Measurements from ENCODE around the gene ANAPC2. TPM values are rescaled to one million over a fixed set of nuclear protein-coding genes. Genes with fewer than 3 reads are reported as not detected.

ANAPC2 gene, protein sequence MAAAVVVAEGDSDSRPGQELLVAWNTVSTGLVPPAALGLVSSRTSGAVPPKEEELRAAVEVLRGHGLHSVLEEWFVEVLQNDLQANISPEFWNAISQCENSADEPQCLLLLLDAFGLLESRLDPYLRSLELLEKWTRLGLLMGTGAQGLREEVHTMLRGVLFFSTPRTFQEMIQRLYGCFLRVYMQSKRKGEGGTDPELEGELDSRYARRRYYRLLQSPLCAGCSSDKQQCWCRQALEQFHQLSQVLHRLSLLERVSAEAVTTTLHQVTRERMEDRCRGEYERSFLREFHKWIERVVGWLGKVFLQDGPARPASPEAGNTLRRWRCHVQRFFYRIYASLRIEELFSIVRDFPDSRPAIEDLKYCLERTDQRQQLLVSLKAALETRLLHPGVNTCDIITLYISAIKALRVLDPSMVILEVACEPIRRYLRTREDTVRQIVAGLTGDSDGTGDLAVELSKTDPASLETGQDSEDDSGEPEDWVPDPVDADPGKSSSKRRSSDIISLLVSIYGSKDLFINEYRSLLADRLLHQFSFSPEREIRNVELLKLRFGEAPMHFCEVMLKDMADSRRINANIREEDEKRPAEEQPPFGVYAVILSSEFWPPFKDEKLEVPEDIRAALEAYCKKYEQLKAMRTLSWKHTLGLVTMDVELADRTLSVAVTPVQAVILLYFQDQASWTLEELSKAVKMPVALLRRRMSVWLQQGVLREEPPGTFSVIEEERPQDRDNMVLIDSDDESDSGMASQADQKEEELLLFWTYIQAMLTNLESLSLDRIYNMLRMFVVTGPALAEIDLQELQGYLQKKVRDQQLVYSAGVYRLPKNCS
- 52.3 and 58.5 TPM in 2 replicates for total RNA-seq

DNA sequence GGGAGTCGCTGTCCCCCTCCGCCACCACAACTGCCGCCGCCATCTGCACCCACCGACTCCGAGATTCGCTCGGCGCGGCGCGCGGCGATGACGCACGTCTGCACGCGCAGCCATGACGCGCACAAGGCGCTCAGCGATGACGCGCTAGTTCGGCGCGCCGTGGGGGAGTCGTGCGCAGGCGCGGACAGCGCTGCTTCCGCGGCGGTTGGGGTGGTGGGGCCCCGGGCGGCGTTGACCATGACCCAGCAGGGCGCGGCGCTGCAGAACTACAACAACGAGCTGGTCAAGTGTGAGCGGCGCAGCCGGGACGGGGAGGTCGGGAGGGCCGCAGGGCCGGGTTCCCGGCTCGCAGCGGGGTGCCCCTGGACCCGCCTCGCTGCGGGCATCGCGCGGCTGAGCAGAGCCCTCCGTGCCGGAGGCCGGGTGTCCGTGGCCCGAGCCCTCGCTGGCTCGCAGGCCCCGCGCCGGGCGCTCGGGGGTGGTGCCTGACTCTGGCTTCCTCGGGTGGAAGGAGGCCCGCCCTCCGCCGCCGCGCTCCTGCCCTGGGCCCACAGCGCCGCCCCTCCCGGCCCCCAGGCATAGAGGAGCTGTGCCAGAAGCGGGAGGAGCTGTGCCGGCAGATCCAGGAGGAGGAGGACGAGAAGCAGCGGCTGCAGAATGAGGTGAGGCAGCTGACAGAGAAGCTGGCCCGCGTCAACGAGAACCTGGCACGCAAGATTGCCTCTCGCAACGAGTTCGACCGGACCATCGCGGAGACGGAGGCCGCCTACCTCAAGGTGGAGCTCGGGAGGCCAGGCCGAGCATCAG lies at the start of gene ANAPC2, which contains the start of gene SSNA1:
ANAPC2 (minus strand) TSS at position 71 of the 807 bp plus-strand sequence; CDS start at position 43, 28 bp downstream.
SSNA1 (plus strand) TSS at position 187 of the 807 bp plus-strand sequence; CDS start at position 238, 51 bp downstream.
- peak within 1 kb of the TSS; percentile 94 for H3K4me3 Mint-ChIP-seq (ENCODE audit: low read depth)
- peak; percentile 93 for DNase-seq (ENCODE audit: low spot score)
- H3K27ac Mint-ChIP-seq: peak within 1 kb of the TSS; percentile 89
- intact Hi-C loops (cut with micrococcal nuclease): loop anchor here (1.0 to 5.0 kb wide), 4 partner anchors 12 to 49 kb away; partner anchors contain the start of genes NDOR1, TMEM203 and TPRN
- peaks cover 31% of the 10 kb centered on the region for H3K36me3 Mint-ChIP-seq (ENCODE audit: low read depth)
- H3K4me1 Mint-ChIP-seq (ENCODE audit: low read depth): peaks cover 25% of the 10 kb centered on the region
- no peaks in the 10 kb centered on the region for H3K9me3 Mint-ChIP-seq
- H3K27me3 Mint-ChIP-seq (ENCODE audit: low read depth): no peaks in the 10 kb centered on the region

DNA sequence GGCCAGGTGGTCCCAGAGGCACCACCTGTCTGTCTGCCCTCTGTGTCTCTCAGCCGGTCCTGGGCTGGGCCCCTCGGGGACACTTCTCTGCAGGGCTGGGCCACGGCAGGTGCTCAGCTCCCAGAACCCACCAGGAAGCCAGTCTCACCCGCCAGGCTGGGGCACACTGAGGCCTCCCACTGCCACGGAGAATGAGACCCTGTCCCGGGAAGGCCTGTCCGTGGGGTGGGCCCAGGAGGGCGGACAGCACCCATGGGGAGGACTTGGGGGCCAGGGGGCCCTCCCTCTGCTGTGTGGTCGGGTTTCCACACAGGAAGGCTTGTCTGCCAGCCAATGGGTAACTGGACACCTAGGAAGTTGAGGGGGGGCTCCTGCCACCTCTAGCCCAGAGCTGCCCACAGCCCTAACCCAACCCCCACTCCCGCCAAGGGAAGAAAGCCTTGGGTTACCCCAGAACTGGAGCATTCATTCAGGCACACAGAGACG lies 48.6 kb upstream of the ANAPC2 start:
- peaks cover 3% of the 10 kb centered on the region for H3K27me3 Mint-ChIP-seq (ENCODE audit: low read depth)
- intact Hi-C loops (cut with micrococcal nuclease): loop anchor here (5.0 kb wide), 3 partner anchors 50 to 190 kb away; partner anchors contain the start of genes ANAPC2, MAN1B1, NPDC1 and SSNA1

DNA sequence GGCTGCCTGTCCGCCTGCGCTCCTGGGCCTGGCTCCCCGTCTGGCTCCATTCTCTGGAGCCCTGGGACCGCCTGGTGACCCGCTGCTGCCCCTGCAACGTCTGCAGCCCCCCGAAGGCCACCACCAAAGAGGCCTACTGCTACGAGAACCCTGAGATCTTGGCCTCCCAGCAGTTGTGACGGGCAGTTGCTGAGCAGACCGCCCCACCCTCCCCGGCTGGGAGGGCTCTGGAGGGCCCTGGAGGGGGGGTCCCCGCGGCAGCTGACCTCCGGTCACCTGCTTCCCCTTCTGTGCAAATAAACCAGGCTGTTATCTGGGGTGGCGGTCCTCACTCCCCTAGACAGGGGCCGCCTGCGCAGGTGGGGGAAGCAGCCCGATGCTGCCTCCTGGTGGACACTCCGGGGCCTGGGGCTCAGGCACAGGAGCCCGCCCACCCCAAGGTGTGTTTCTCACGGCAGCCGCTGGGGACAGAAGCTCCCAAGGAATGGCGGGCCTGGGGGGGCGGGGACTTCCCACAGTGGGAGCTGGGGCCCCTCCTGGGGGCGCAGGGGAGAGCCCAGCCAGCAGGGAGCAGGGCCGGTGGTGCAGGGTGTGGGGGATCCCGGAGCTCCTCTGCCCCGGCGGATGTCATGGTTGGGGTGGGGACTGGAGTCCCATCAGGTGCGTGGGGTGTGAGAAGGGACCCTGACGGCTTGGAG lies 48.0 kb upstream of the ANAPC2 start:
- peaks cover 3% of the 10 kb centered on the region for H3K27me3 Mint-ChIP-seq (ENCODE audit: low read depth)
- H3K9me3 Mint-ChIP-seq: no peaks in the 10 kb centered on the region
- peaks cover 4% of the 10 kb centered on the region for H3K4me1 Mint-ChIP-seq (ENCODE audit: low read depth)
- DNase-seq (ENCODE audit: low spot score): peak; percentile 83
- intact Hi-C loops (cut with micrococcal nuclease): loop anchor here (5.0 kb wide), 3 partner anchors 49 to 189 kb away; partner anchors contain the start of genes ANAPC2, MAN1B1, NPDC1 and SSNA1
- no peak overlapping the region for H3K4me3 Mint-ChIP-seq (ENCODE audit: low read depth)
- peaks cover 5% of the 10 kb centered on the region for H3K36me3 Mint-ChIP-seq (ENCODE audit: low read depth)
- H3K27ac Mint-ChIP-seq: no peak overlapping the region

More for the DNA sequence above, 48.6 kb upstream of the ANAPC2 start:
- H3K4me3 Mint-ChIP-seq (ENCODE audit: low read depth): no peak overlapping the region
- H3K36me3 Mint-ChIP-seq (ENCODE audit: low read depth): peaks cover 6% of the 10 kb centered on the region
- peaks cover 4% of the 10 kb centered on the region for H3K4me1 Mint-ChIP-seq (ENCODE audit: low read depth)
- H3K27ac Mint-ChIP-seq: no peak overlapping the region
- no peak for DNase-seq (ENCODE audit: low spot score)
- no peaks in the 10 kb centered on the region for H3K9me3 Mint-ChIP-seq

DNA sequence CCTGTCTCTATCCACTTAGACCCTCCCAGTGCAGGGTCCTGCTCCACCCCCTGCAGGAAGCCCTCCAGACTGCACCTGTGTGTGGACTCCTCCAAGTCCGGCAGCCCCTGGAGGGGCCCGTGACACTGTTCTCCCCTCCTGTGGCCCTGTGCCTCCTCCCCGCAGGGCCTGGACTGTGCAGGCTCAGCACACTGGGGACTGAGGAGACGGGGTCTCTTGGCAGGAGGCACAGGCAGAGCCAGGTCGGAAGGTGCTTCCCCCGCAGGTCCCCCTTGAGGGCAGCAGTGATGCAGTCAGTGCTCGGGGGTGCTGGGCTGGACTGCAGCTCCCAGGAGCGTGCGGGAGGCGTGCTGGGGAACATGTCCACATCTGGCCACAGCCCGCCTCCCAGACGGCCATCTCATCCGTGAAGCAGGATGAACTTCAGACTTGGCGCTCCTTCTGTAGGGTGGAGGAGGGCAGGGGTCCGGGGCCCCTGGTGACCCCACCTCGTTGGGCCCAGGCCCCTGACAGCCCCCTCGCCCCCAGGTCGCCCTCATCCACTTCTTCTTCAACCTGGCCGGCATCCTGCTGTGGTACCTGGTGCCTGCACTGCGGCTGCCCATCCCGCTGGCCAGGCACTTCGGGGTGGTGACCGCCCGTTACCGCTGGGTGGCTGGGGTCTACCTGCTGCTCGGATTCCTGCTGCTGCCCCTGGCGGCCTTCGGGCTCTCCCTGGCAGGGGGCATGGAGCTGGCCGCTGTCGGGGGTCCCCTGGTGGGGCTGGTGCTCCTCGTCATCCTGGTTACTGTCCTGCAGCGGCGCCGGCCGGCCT lies 47.3 kb upstream of the ANAPC2 start:
- intact Hi-C loops (cut with micrococcal nuclease): loop anchor here (5.0 kb wide), 3 partner anchors 48 to 188 kb away; partner anchors contain the start of genes ANAPC2, MAN1B1, NPDC1 and SSNA1
- Mint-ChIP-seq H3K27me3 (ENCODE audit: low read depth) (peaks cover 3% of the 10 kb centered on the region), H3K36me3 (ENCODE audit: low read depth) (no peaks in the 10 kb centered on the region), H3K9me3 (no peaks in the 10 kb centered on the region), H3K4me3 (ENCODE audit: low read depth) (no peak overlapping the region), H3K27ac (no peak overlapping the region), H3K4me1 (ENCODE audit: low read depth) (peaks cover 4% of the 10 kb centered on the region)
- DNase-seq (ENCODE audit: low spot score): no peak

DNA sequence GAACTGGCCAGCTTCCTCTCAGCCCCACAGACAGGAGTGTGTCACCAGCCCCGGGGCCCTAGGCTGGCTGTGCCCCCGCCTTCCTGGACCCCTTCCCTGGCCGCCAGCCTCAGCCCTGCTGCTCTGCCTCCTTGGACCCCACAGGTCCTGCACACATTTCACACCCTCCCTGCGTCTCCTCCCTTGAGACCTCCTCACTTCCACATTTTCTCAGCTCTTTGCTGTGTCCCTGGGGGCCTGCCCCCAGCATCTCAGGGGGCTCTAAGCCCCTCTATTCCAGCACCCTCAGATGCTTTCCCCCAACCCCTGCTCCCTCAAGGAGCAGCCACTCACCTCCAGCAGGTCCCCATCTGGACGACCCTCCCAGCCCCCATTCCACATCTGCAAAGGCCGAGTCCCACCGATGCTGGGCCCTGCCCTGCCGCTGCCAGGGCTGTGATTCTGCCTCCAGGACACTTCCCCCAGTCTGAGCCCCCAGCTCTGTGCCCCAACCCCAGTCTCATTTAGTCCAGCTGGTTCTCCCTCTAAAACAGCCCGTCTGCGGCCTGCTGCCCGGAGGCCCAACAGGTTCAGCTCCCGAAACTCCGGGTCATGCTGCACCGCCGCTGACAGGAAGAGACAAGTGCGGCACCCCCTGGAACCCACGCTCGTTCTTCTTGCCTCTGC lies 46.5 kb upstream of the ANAPC2 start:
- H3K36me3 Mint-ChIP-seq (ENCODE audit: low read depth): no peaks in the 10 kb centered on the region
- no peaks in the 10 kb centered on the region for H3K9me3 Mint-ChIP-seq
- H3K27me3 Mint-ChIP-seq (ENCODE audit: low read depth): peaks cover 3% of the 10 kb centered on the region
- no peak for DNase-seq (ENCODE audit: low spot score)
- H3K27ac Mint-ChIP-seq: no peak overlapping the region
- intact Hi-C loops (cut with micrococcal nuclease): loop anchor here (5.0 kb wide), 3 partner anchors 48 to 188 kb away; partner anchors contain the start of genes ANAPC2, MAN1B1, NPDC1 and SSNA1
- H3K4me3 Mint-ChIP-seq (ENCODE audit: low read depth): no peak overlapping the region
- peaks cover 4% of the 10 kb centered on the region for H3K4me1 Mint-ChIP-seq (ENCODE audit: low read depth)

DNA sequence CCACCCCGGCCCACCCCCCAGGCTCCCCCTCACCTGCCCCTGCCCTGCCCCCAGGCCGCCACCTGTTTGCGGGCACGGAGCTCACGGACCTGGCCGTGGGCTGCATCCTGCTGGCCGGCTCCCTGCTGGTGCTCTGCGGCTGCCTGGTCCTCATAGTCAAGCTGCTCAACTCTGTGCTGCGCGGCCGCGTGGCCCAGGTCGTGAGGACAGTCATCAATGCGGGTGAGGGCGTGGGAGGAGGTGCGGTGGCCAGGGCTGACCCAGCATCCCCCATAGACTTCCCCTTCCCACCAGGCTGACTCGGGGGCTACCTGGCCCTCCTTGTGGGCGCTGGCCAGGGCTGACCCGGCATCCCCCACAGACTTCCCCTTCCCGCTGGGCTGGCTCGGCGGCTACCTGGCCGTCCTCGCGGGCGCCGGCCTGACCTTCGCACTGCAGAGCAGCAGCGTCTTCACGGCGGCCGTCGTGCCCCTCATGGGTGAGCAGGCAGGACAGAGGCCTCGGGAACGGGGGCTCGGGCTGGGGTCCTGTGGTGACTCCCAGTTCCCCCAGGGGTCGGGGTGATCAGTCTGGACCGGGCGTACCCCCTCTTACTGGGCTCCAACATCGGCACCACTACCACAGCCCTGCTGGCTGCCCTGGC lies 45.8 kb upstream of the ANAPC2 start:
- Mint-ChIP-seq H3K27me3 (ENCODE audit: low read depth) (peaks cover 3% of the 10 kb centered on the region), H3K4me3 (ENCODE audit: low read depth) (no peak overlapping the region), H3K36me3 (ENCODE audit: low read depth) (no peaks in the 10 kb centered on the region), H3K9me3 (no peaks in the 10 kb centered on the region), H3K27ac (no peak overlapping the region), H3K4me1 (ENCODE audit: low read depth) (peaks cover 4% of the 10 kb centered on the region)
- intact Hi-C loops (cut with micrococcal nuclease): no loop called here
- DNase-seq (ENCODE audit: low spot score): no peak

DNA sequence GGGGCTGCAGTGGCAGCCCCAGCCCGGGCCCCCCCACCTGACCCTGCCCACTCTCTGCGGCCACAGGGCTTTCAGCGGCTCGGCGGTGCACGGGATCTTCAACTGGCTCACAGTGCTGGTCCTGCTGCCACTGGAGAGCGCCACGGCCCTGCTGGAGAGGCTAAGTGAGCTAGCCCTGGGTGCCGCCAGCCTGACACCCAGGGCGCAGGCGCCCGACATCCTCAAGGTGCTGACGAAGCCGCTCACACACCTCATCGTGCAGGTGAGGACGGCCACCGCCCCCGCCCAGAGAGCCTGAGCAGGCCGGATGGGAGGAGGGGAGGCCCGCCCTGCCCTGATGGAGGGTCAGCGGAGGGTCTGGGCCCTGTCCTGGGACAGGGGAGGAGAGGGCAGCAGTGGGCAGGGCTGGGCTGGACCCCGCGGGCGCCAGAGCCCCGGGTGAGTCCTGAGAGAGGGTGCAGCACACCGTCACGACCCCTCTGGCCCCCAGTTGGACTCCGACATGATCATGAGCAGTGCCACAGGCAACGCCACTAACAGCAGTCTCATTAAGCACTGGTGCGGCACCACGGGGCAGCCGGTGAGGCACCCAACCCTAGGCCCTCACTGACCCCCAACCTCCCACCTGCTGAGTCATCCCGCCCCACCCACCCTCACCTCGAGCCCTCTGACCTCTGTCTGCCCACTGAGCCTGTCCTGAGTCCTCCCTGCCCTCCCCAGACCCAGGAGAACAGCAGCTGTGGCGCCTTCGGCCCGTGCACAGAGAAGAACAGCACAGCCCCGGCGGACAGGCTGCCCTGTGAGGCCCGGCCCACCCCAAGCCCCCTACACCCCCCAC lies 45.0 kb upstream of the ANAPC2 start:
- DNase-seq (ENCODE audit: low spot score): no peak
- Mint-ChIP-seq H3K4me1 (ENCODE audit: low read depth) (no peaks in the 10 kb centered on the region), H3K27ac (no peak overlapping the region), H3K9me3 (no peaks in the 10 kb centered on the region), H3K36me3 (ENCODE audit: low read depth) (no peaks in the 10 kb centered on the region), H3K4me3 (ENCODE audit: low read depth) (no peak overlapping the region), H3K27me3 (ENCODE audit: low read depth) (peaks cover 3% of the 10 kb centered on the region)
- intact Hi-C loops (cut with micrococcal nuclease): no loop called here

DNA sequence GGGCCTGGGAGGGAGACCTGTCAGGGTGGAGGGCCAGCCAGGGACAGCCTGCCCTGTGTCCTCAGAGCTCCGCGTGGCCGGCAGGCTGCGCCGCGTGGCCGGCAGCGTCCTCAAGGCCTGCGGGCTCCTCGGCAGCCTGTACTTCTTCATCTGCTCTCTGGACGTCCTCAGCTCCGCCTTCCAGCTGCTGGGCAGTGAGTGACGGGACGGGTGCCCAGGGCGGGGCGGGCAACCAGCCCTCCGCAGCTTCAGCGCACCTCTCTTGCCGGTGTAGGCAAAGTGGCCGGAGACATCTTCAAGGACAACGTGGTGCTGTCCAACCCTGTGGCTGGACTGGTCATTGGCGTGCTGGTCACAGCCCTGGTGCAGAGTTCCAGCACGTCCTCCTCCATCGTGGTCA lies 44.1 kb upstream of the ANAPC2 start:
- peaks cover 2% of the 10 kb centered on the region for H3K4me1 Mint-ChIP-seq (ENCODE audit: low read depth)
- peaks cover 3% of the 10 kb centered on the region for H3K27me3 Mint-ChIP-seq (ENCODE audit: low read depth)
- no peak overlapping the region for H3K27ac Mint-ChIP-seq
- no peaks in the 10 kb centered on the region for H3K36me3 Mint-ChIP-seq (ENCODE audit: low read depth)
- no peaks in the 10 kb centered on the region for H3K9me3 Mint-ChIP-seq
- DNase-seq (ENCODE audit: low spot score): no peak
- H3K4me3 Mint-ChIP-seq (ENCODE audit: low read depth): no peak overlapping the region
- intact Hi-C loops (cut with micrococcal nuclease): no loop called here

DNA sequence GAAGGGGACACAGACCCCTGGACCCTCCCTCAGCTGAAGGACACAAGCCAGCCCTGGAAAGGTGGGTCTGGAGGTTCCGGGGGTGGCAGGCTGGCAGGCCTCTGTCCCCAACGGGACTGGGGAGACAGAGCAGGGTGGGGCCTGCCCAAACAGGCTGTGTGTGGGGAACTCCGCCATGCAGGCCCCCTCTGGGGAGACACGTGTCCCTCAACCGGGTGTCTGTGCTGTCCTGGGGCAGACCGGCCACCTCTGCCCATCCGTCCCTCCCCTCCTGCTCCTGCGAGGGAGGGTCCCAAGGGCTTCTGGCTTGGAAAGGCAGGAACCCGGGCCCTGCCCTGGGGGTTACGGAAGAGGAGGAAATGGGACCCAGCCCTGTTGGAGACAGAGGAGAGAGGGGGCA lies 43.7 kb upstream of the ANAPC2 start:
- no peak overlapping the region for H3K4me3 Mint-ChIP-seq (ENCODE audit: low read depth)
- peaks cover 2% of the 10 kb centered on the region for H3K4me1 Mint-ChIP-seq (ENCODE audit: low read depth)
- DNase-seq (ENCODE audit: low spot score): no peak
- H3K36me3 Mint-ChIP-seq (ENCODE audit: low read depth): no peaks in the 10 kb centered on the region
- no peak overlapping the region for H3K27ac Mint-ChIP-seq
- H3K27me3 Mint-ChIP-seq (ENCODE audit: low read depth): peaks cover 3% of the 10 kb centered on the region
- no peaks in the 10 kb centered on the region for H3K9me3 Mint-ChIP-seq
- intact Hi-C loops (cut with micrococcal nuclease): no loop called here
